Epithelial cell of esophagus (primary cell): ENCODE data around the gene BRI3.

Source experiments
- DNase-seq: peaks from one replicate; pipeline ENCODE4 v3.0.0; 2010; ENCODE audit warnings: low read depth
- H3K4me3 ChIP-seq: 2 replicates; pipeline ENCODE4 v1.5.1; 2011; ENCODE audit warnings: mild to moderate bottlenecking, low read length, control low read depth
- TF ChIP-seq, protein P1 (sequence below): IDR thresholded peaks from 2 replicates; pipeline ENCODE4 v1.5.1; 2011; ENCODE audit warnings: low read depth, mild to moderate bottlenecking, low read length, control low read depth, inconsistent platforms; ENCODE audit not compliant: insufficient read depth; ENCODE audit errors: missing control alignments

Gene BRI3

DNA sequence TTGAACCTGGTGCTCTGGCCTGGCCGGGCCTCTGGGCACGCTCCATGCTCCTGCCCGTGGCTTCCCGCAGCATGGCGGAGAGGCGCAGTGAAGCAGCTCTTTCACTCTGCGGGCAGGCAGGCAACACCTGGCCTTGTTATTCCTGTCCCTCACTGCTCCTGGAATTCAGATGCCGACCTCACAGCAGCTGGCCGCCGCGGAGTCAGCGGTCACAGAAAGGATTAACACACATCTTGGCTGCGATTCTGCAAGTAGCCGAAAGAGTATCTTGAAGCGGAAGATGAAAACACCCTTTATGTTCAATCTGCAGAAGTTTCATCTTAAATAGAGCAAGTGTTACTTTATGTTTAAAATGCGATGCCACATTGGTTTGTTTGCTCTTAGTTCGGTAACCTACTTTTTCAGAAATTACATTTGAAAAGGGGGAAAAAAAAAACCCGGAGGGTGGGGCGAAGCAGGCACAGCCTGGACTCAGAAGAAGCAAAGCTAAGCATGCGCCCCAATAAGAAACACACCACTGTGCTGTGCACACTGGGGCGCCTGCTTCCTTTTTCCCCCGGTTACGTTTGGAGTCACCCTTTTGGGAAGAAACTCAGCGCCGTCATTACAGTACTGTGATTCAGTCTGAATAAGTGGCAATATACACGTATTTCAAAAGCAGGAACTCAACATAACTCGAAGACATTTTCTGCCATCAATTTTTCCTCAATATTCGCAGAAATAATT, 42.3 kb downstream of the BRI3 start:
- no peak overlapping the region for H3K4me3 ChIP-seq
- no peak for DNase-seq
- TF ChIP-seq, protein P1, sequence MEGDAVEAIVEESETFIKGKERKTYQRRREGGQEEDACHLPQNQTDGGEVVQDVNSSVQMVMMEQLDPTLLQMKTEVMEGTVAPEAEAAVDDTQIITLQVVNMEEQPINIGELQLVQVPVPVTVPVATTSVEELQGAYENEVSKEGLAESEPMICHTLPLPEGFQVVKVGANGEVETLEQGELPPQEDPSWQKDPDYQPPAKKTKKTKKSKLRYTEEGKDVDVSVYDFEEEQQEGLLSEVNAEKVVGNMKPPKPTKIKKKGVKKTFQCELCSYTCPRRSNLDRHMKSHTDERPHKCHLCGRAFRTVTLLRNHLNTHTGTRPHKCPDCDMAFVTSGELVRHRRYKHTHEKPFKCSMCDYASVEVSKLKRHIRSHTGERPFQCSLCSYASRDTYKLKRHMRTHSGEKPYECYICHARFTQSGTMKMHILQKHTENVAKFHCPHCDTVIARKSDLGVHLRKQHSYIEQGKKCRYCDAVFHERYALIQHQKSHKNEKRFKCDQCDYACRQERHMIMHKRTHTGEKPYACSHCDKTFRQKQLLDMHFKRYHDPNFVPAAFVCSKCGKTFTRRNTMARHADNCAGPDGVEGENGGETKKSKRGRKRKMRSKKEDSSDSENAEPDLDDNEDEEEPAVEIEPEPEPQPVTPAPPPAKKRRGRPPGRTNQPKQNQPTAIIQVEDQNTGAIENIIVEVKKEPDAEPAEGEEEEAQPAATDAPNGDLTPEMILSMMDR, result no peak

DNA sequence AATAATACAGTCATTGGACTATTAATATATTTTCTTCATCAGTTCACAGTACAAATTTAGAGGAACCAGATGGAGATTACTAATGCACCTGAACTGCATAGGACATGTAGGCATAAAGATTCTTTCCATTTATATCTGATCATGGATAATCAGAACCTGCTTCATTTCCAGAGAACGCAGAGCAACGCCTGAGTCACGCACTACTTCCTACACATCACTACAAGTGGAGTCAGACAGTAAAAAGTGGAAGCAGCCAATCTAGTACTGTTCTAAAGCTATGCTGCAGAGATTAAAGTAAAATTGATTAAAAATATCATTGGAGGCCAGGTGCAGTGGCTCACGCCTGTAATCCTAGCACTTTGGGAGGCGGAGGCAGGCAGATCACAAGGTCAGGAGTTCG, 43.3 kb downstream of the BRI3 start:
- DNase-seq, result no peak
- no peak overlapping the region for H3K4me3 ChIP-seq
- TF ChIP-seq, protein P1, result no peak

DNA sequence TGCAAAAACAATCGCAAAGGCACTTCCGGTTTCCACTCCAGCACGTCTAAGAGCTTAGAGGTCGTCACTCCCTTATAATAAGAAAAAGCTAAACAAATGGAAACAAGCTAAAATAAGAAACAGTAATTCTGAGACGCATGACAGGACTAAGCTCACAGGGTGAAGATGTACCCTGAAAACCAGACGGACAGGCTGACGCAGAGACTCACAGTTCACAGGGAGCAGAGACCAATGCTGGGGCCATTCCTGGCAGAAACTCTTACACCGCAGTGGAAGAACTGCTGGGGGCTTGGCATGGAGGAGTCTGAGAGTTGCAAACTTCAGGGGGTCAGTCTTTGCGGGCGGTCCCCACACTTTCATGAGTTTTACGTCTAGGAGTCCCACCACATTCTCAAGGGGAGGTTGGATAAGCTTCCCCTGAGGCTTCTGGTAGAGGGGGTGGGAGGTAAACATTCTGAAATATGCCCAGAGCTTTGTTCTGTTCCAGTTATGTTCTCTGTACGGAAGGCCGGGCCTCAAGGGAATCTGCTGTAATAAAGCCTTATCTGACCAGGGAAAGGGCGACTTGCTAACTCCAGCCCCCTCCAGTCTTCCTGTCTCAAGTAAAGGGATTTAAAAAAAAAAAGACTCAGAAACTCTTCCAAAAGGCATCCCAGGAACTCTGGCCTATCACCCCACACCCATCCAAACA, 47.8 kb downstream of the BRI3 start:
- DNase-seq, result no peak
- H3K4me3 ChIP-seq, result no peak overlapping the region
- TF ChIP-seq, protein P1, result no peak

DNA sequence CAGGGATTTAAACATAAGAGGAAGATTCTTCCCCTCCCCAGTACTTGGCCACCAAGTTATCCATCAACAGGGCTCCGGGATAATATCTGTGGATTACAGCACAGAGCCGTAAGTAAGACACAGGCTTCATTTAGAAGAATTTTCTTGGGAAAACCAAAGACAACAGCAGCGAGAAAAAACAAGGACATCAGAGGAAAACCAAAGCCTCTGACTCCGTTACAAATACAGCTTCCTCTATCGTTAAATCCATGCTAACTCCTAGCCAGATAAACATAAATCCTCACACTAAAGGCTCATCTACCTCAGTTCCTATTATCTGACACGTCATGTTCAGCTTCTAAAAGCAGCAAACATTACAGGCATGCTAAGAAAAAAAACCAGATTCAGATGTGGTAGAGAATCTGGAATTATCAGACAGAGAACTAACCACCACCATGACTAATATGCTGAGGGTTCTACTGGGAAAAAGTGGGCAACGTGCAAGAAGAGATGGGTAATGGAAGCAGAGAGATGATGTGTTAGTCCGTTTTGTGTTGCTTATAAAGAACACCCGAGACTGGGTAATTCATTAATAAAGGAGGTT, 48.4 kb downstream of the BRI3 start:
- no peak for DNase-seq
- no peak overlapping the region for H3K4me3 ChIP-seq
- TF ChIP-seq, protein P1, result no peak

DNA sequence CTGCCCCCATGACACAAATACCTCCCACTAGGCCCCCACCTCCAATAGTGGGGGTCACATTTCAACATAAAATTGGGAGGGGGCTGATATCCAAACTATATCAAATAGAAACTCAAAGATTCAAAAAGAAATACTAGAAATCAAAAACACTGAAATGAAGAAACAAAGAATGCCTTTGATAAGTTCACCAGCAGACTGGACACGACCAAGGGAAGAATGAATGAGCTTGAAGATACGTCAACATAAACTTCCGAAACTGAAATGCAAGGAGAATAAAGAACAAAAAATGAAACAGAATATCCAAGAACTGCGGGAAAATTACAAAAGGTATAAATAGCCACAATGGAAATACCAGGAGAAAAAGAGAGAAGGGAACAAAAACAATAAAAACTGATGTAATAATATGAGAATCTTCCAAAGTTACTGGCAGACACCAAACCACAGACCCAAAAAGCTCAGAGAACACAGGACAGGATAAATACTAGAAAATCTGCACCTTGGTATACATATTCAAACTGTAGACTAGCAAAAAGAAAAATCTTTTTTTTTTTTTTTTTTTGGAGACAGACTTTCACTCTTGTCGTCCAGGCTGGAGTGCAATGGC, 49.5 kb downstream of the BRI3 start:
- DNase-seq, result no peak
- TF ChIP-seq, protein P1, result no peak
- H3K4me3 ChIP-seq, result no peak overlapping the region

DNA sequence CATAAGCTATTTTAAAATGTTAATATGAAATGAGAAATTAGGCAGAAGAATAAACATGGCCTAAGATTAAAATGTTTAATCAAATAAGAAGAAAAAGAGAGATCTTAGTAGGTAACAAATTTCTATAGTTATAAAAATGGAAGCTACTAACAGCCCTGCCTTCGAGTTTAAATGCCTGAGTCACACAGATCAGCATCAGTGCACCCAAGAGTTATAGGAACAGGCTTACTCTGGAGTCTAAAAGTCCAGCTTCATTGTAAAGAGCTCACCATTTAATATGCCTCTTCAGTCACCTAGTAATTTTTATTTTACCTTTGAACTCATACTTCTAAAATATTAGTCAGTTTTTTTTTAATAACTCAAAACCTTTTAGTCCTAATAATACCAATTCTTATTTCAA, 52.6 kb downstream of the BRI3 start:
- no peak overlapping the region for H3K4me3 ChIP-seq
- DNase-seq, result no peak
- TF ChIP-seq, protein P1, result no peak
